Measurements from ENCODE around the gene RPL13. TPM values are rescaled to one million over a fixed set of nuclear protein-coding genes. Genes with fewer than 3 reads are reported as not detected.

The RPL13 gene
- total and polyA plus RNA-seq, 9 of the 15 experiments (the other 6 are each of a cell fraction or from before 2014, with no cell fraction given) = 227 to 6,042 (median 1,633) TPM

DNA sequence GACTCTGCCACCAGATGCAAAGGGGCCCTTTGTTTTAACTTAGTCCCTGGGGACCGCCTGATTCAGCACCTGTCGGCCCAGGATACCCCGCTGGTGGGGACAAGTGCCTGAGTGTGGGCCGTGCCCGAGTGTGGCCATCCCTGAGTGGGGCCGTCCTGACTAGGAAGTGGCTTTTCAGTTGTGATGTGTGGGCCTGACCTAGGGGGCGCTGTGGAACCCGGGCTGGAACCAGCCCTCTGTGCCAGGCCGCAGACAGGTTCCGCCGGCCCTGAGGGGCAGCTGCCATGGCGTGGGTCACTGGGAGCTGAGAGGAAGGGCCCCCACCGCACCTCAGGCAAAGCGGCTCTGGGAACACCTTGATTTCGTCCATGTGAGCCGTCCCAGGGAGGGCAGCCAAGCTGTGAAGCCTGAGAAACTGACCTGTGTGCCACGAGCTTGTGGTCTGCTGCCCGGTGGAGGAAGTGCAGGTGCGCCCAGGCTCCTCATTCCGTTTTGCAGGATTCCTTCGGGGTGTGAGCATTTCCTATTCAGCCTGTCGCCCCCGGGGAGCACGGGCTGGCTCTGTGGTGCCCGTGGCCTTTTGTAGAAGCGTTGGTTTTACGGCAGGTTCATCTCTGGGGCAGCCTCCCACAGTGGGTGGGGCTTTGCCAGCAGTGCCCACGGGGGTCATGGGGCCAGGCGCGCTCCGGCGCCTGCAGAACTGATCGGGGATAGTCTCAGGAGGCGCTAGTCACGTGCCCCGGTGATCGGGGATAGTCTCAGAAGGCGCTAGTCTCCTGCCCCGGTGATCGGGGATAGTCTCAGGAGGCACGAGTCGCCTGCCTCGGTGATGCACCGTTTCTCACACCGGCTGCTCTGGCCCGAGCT is 5.3 kb downstream of the RPL13 start (continued):
- TF ChIP-seq, protein P1, sequence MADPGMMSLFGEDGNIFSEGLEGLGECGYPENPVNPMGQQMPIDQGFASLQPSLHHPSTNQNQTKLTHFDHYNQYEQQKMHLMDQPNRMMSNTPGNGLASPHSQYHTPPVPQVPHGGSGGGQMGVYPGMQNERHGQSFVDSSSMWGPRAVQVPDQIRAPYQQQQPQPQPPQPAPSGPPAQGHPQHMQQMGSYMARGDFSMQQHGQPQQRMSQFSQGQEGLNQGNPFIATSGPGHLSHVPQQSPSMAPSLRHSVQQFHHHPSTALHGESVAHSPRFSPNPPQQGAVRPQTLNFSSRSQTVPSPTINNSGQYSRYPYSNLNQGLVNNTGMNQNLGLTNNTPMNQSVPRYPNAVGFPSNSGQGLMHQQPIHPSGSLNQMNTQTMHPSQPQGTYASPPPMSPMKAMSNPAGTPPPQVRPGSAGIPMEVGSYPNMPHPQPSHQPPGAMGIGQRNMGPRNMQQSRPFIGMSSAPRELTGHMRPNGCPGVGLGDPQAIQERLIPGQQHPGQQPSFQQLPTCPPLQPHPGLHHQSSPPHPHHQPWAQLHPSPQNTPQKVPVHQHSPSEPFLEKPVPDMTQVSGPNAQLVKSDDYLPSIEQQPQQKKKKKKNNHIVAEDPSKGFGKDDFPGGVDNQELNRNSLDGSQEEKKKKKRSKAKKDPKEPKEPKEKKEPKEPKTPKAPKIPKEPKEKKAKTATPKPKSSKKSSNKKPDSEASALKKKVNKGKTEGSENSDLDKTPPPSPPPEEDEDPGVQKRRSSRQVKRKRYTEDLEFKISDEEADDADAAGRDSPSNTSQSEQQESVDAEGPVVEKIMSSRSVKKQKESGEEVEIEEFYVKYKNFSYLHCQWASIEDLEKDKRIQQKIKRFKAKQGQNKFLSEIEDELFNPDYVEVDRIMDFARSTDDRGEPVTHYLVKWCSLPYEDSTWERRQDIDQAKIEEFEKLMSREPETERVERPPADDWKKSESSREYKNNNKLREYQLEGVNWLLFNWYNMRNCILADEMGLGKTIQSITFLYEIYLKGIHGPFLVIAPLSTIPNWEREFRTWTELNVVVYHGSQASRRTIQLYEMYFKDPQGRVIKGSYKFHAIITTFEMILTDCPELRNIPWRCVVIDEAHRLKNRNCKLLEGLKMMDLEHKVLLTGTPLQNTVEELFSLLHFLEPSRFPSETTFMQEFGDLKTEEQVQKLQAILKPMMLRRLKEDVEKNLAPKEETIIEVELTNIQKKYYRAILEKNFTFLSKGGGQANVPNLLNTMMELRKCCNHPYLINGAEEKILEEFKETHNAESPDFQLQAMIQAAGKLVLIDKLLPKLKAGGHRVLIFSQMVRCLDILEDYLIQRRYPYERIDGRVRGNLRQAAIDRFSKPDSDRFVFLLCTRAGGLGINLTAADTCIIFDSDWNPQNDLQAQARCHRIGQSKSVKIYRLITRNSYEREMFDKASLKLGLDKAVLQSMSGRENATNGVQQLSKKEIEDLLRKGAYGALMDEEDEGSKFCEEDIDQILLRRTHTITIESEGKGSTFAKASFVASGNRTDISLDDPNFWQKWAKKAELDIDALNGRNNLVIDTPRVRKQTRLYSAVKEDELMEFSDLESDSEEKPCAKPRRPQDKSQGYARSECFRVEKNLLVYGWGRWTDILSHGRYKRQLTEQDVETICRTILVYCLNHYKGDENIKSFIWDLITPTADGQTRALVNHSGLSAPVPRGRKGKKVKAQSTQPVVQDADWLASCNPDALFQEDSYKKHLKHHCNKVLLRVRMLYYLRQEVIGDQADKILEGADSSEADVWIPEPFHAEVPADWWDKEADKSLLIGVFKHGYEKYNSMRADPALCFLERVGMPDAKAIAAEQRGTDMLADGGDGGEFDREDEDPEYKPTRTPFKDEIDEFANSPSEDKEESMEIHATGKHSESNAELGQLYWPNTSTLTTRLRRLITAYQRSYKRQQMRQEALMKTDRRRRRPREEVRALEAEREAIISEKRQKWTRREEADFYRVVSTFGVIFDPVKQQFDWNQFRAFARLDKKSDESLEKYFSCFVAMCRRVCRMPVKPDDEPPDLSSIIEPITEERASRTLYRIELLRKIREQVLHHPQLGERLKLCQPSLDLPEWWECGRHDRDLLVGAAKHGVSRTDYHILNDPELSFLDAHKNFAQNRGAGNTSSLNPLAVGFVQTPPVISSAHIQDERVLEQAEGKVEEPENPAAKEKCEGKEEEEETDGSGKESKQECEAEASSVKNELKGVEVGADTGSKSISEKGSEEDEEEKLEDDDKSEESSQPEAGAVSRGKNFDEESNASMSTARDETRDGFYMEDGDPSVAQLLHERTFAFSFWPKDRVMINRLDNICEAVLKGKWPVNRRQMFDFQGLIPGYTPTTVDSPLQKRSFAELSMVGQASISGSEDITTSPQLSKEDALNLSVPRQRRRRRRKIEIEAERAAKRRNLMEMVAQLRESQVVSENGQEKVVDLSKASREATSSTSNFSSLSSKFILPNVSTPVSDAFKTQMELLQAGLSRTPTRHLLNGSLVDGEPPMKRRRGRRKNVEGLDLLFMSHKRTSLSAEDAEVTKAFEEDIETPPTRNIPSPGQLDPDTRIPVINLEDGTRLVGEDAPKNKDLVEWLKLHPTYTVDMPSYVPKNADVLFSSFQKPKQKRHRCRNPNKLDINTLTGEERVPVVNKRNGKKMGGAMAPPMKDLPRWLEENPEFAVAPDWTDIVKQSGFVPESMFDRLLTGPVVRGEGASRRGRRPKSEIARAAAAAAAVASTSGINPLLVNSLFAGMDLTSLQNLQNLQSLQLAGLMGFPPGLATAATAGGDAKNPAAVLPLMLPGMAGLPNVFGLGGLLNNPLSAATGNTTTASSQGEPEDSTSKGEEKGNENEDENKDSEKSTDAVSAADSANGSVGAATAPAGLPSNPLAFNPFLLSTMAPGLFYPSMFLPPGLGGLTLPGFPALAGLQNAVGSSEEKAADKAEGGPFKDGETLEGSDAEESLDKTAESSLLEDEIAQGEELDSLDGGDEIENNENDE (IDR thresholded peaks at IDR 0.05; ENCODE audit: low read depth, low read length) = no peak
- TF ChIP-seq ZNF174 (CRISPR knock-in tag; IDR thresholded peaks at IDR 0.05) (no peak), ZC3H11A (IDR thresholded peaks at IDR 0.05; ENCODE audit: low read depth, low read length) (no peak)
- TF ChIP-seq, protein P2, sequence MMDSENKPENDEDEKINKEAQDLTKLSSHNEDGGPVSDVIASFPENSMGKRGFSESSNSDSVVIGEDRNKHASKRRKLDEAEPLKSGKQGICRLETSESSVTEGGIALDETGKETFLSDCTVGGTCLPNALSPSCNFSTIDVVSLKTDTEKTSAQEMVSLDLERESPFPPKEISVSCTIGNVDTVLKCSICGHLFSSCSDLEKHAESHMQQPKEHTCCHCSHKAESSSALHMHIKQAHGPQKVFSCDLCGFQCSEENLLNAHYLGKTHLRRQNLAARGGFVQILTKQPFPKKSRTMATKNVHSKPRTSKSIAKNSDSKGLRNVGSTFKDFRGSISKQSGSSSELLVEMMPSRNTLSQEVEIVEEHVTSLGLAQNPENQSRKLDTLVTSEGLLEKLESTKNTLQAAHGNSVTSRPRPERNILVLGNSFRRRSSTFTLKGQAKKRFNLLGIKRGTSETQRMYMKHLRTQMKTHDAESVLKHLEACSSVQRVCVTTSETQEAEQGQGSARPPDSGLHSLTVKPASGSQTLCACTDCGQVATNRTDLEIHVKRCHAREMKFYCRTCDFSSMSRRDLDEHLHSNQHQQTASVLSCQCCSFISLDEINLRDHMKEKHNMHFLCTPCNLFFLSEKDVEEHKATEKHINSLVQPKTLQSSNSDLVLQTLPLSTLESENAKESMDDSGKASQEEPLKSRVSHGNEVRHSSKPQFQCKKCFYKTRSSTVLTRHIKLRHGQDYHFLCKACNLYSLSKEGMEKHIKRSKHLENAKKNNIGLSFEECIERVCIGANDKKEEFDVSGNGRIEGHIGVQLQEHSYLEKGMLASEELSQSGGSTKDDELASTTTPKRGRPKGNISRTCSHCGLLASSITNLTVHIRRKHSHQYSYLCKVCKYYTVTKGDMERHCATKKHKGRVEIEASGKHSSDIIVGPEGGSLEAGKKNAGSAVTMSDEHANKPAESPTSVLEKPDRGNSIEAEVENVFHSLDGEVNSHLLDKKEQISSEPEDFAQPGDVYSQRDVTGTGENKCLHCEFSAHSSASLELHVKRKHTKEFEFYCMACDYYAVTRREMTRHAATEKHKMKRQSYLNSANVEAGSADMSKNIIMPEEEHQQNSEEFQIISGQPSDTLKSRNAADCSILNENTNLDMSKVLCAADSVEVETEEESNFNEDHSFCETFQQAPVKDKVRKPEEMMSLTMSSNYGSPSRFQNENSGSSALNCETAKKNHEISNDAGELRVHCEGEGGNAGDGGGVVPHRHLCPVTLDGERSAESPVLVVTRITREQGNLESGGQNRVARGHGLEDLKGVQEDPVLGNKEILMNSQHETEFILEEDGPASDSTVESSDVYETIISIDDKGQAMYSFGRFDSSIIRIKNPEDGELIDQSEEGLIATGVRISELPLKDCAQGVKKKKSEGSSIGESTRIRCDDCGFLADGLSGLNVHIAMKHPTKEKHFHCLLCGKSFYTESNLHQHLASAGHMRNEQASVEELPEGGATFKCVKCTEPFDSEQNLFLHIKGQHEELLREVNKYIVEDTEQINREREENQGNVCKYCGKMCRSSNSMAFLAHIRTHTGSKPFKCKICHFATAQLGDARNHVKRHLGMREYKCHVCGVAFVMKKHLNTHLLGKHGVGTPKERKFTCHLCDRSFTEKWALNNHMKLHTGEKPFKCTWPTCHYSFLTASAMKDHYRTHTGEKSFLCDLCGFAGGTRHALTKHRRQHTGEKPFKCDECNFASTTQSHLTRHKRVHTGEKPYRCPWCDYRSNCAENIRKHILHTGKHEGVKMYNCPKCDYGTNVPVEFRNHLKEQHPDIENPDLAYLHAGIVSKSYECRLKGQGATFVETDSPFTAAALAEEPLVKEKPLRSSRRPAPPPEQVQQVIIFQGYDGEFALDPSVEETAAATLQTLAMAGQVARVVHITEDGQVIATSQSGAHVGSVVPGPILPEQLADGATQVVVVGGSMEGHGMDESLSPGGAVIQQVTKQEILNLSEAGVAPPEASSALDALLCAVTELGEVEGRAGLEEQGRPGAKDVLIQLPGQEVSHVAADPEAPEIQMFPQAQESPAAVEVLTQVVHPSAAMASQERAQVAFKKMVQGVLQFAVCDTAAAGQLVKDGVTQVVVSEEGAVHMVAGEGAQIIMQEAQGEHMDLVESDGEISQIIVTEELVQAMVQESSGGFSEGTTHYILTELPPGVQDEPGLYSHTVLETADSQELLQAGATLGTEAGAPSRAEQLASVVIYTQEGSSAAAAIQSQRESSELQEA (IDR thresholded peaks at IDR 0.05; ENCODE audit: low read depth) = no peak
